H9 (cell line): Measurements from ENCODE around the gene OLFM1. TPM values are rescaled to one million over a fixed set of nuclear protein-coding genes. Genes with fewer than 3 reads are reported as not detected.

Experiments used
- DNase-seq: peaks from one replicate; pipeline ENCODE4 v3.0.0-alpha.2; 2017
- H2AFZ ChIP-seq: one replicate; pipeline ENCODE4 v1.6.1; 2013; ENCODE audit warnings: mild to moderate bottlenecking, low read length, control low read depth, moderate library complexity
- H2AK5ac ChIP-seq: 2 replicates; pipeline ENCODE4 v1.6.1; 2013; ENCODE audit warnings: low read length, control low read depth, mixed read lengths; ENCODE audit not compliant: insufficient read length
- H2BK120ac ChIP-seq: one replicate; pipeline ENCODE4 v1.6.1; 2013; ENCODE audit warnings: low read depth, mild to moderate bottlenecking, low read length, control low read depth, inconsistent platforms; ENCODE audit not compliant: poor library complexity, severe bottlenecking
- H2BK12ac ChIP-seq: 2 replicates; pipeline ENCODE4 v1.6.1; 2013; ENCODE audit warnings: low read length, control low read depth, mixed read lengths, low read depth; ENCODE audit not compliant: insufficient read length
- H2BK15ac ChIP-seq: 2 replicates; pipeline ENCODE4 v1.6.1; 2013; ENCODE audit warnings: low read depth, low read length, control low read depth
- H2BK20ac ChIP-seq: one replicate; pipeline ENCODE4 v1.6.1; 2013; ENCODE audit warnings: low read depth, mild to moderate bottlenecking, low read length, control low read depth, inconsistent platforms; ENCODE audit not compliant: poor library complexity, severe bottlenecking
- H2BK5ac ChIP-seq: 2 replicates; pipeline ENCODE4 v1.6.1; 2013; ENCODE audit warnings: low read length, control low read depth, mixed read lengths; ENCODE audit not compliant: insufficient read length
- H3K14ac ChIP-seq: 2 replicates; pipeline ENCODE4 v1.6.1; 2013; ENCODE audit warnings: low read length, control low read depth; ENCODE audit not compliant: insufficient read depth
- H3K18ac ChIP-seq: 2 replicates; pipeline ENCODE4 v1.6.1; 2013; ENCODE audit warnings: low read depth, mild to moderate bottlenecking, mixed read lengths, low read length, control low read depth; ENCODE audit not compliant: insufficient read length
- H3K23ac ChIP-seq: 2 replicates; pipeline ENCODE4 v1.6.1; 2013; ENCODE audit warnings: low read length, control low read depth, mixed read lengths, low read depth; ENCODE audit not compliant: insufficient read length
- H3K23me2 ChIP-seq: 2 replicates; pipeline ENCODE4 v1.6.1; 2013; ENCODE audit warnings: low read depth, mild to moderate bottlenecking, mixed read lengths, low read length, control low read depth; ENCODE audit not compliant: insufficient read length, poor library complexity, severe bottlenecking
- H3K27ac ChIP-seq: 2 replicates; pipeline ENCODE4 v1.5.1; 2013; ENCODE audit warnings: low read length, control low read depth, mixed read lengths, low read depth; ENCODE audit not compliant: insufficient read length
- H3K27me3 ChIP-seq: 2 replicates; pipeline ENCODE4 v1.6.1; 2013; ENCODE audit warnings: low read length, control low read depth, inconsistent platforms; ENCODE audit not compliant: insufficient read depth
- H3K4ac ChIP-seq: 2 replicates; pipeline ENCODE4 v1.6.1; 2013; ENCODE audit warnings: low read depth, mild to moderate bottlenecking, control low read depth, inconsistent platforms, low read length, moderate library complexity
- H3K4me1 ChIP-seq: 2 replicates; pipeline ENCODE4 v1.6.1; 2013; ENCODE audit warnings: low read length, control low read depth, inconsistent platforms; ENCODE audit not compliant: insufficient read depth
- H3K4me2 ChIP-seq: 2 replicates; pipeline ENCODE4 v1.6.1; 2013; ENCODE audit warnings: low read length, control low read depth, mixed read lengths; ENCODE audit not compliant: insufficient read length, insufficient read depth
- H3K56ac ChIP-seq: 2 replicates; pipeline ENCODE4 v1.6.1; 2013; ENCODE audit warnings: low read depth, mild to moderate bottlenecking, mixed read lengths, low read length, control low read depth; ENCODE audit not compliant: insufficient read length
- H3K79me1 ChIP-seq: 2 replicates; pipeline ENCODE4 v1.6.1; 2013; ENCODE audit warnings: low read depth, mild to moderate bottlenecking, moderate library complexity, low read length, control low read depth, inconsistent platforms; ENCODE audit not compliant: insufficient read depth, poor library complexity, severe bottlenecking
- H3K79me2 ChIP-seq: 2 replicates; pipeline ENCODE4 v1.6.1; 2013; ENCODE audit warnings: low read length, control low read depth, inconsistent platforms; ENCODE audit not compliant: insufficient read depth
- H3K9ac ChIP-seq: 2 replicates; pipeline ENCODE4 v1.6.1; 2013; ENCODE audit warnings: low read length, control low read depth, mixed read lengths; ENCODE audit not compliant: insufficient read length; ENCODE audit errors: extremely low read depth
- H3K9me3 ChIP-seq: one replicate; pipeline ENCODE4 v1.6.1; 2013; ENCODE audit warnings: low read depth, low read length, inconsistent platforms; ENCODE audit not compliant: control insufficient read depth
- H3T11ph ChIP-seq: one replicate; pipeline ENCODE4 v1.6.1; 2013; ENCODE audit warnings: mild to moderate bottlenecking, low read length, control low read depth, inconsistent platforms
- H4K20me1 ChIP-seq: one replicate; pipeline ENCODE4 v1.6.1; 2013; ENCODE audit not compliant: control insufficient read depth, insufficient read length, insufficient read depth
- H4K5ac ChIP-seq: 2 replicates; pipeline ENCODE4 v1.6.1; 2013; ENCODE audit warnings: low read depth, mild to moderate bottlenecking, mixed read lengths, low read length, control low read depth; ENCODE audit not compliant: insufficient read length
- H4K8ac ChIP-seq: replicated peaks from 2 replicates; pipeline ENCODE4 v1.6.1; 2013; ENCODE audit warnings: low read length, control low read depth, mixed read lengths, low read depth; ENCODE audit not compliant: insufficient read length
- H4K91ac ChIP-seq: 2 replicates; pipeline ENCODE4 v1.6.1; 2013; ENCODE audit warnings: low read depth, mild to moderate bottlenecking, moderate library complexity, mixed read lengths, low read length, control low read depth; ENCODE audit not compliant: insufficient read length
- H3K27ac Mint-ChIP-seq, 3 experiments: 2 replicates in 2 of 3; 3 replicates in 1 of 3; pipeline ENCODE4 v1.8.0; 2020 to 2021; ENCODE audit warnings: mixed read lengths in 3 of 3, mild to moderate bottlenecking in 1 of 3, moderate library complexity in 1 of 3
- H3K27me3 Mint-ChIP-seq: 2 replicates; pipeline ENCODE4 v1.8.0; 2021; ENCODE audit warnings: low read depth, mild to moderate bottlenecking, moderate library complexity, mixed read lengths
- H3K36me3 Mint-ChIP-seq, 3 experiments: 2 replicates in 2 of 3; 3 replicates in 1 of 3; pipeline ENCODE4 v1.8.0; 2020 to 2021; ENCODE audit warnings: low read depth in 3 of 3, mixed read lengths in 3 of 3; ENCODE audit not compliant: insufficient read depth in 1 of 3
- H3K4me1 Mint-ChIP-seq, 2 experiments: 2 replicates each; pipeline ENCODE4 v1.8.0; 2020; ENCODE audit warnings: mixed read lengths in 2 of 2
- H3K4me3 Mint-ChIP-seq, 2 experiments: 2 replicates in 1 of 2; 3 replicates in 1 of 2; pipeline ENCODE4 v1.8.0; 2020 to 2021; ENCODE audit warnings: mild to moderate bottlenecking in 2 of 2, mixed read lengths in 2 of 2, moderate library complexity in 1 of 2
- H3K9me3 Mint-ChIP-seq, 2 experiments: 2 replicates in 1 of 2; 3 replicates in 1 of 2; pipeline ENCODE4 v1.8.0; 2020; ENCODE audit warnings: mild to moderate bottlenecking in 2 of 2, mixed read lengths in 2 of 2, moderate library complexity in 1 of 2
- WGBS: extraction: QIAGEN DNeasy Blood & Tissue Kit; methylation state at CpG from one replicate; pipeline ENCODE4 v1.1.7; 2013; ENCODE audit warnings: missing lambda C conversion rate, low lambda C conversion rate, mixed read lengths; ENCODE audit not compliant: insufficient read length; ENCODE audit errors: extremely low coverage; 5-methylcytosine and 5-hydroxymethylcytosine counted together
- total RNA-seq: library from RNA; stranded (reverse); gene quantifications from 2 replicates; pipeline ENCODE4 v1.2.1, GENCODE V29; 2021
- TF ChIP-seq, protein P1 (sequence below): fragments of 200-600 bp; sonication (generic); conservative IDR thresholded peaks from 3 replicates; pipeline ENCODE4 v1.8.0; 2021; ENCODE audit warnings: antibody characterized with exemption, mild to moderate bottlenecking

OLFM1 gene
- total RNA-seq, 1 experiment from 2014 or later, result 34.1 TPM

DNA sequence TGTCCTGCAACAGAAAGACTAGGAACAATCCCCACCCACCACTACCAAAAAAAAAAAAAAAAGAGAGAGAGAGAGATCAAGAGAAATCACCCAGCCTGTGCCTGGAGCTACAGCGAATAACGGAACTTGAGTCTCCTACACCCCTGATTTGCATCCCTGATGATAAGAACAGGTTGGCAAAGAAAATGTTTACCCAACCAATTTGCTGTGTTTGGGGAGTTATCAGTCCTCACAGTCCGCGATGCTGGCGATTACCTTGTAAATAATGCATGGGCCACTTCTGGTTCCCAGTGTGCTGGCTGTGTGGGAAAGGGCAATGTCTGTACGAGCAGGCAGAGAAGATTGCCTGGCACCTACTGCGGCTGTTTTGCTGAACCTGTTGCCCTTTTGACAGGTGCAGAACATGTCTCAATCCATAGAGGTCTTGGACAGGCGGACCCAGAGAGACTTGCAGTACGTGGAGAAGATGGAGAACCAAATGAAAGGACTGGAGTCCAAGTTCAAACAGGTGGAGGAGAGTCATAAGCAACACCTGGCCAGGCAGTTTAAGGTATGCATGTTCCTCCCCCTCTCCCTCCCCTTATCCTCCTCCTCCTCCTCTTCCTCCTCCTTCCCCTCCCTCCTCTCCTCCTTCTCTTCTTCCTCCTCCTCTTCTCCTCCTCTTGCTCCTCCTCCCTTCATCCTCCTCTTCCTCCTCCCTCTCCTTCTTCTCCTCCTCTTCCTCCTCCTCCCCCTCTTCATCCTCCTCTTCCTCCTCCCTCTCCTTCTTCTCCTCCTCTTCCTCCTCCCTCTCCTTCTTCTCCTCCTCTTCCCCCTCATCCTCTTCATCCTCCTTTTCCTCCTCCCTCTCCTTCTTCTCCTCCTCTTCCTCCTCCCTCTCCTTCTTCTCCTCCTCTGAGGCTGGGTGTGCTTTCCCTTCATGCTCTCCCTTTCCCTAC, 8.3 kb downstream of the OLFM1 start:
- Mint-ChIP-seq H3K27ac (0 out of 7 replicates have a peak overlapping the region, but pooled peaks of 1 of the 3 experiments have one; percentile 4), H3K27me3 (no peaks in the 10 kb centered on the region), H3K4me3 (no peak overlapping the region), H3K9me3 (peaks cover 0 to 2% of the 10 kb centered on the region in 2 experiments; a peak in 1 of 5 replicates), H3K36me3 (peaks cover 23 to 67% (median 58%) of the 10 kb centered on the region in 3 experiments; a peak in 6 of 7 replicates), H3K4me1 (peaks cover 3 to 19% of the 10 kb centered on the region in 2 experiments)
- Histone ChIP-seq H3K4ac (no peak overlapping the region), H3K4me1 (no peaks in the 10 kb centered on the region), H2BK120ac (no peak overlapping the region), H3K18ac (no peak overlapping the region), H3K56ac (no peak overlapping the region), H2AFZ (no peak overlapping the region), H2BK20ac (no peak overlapping the region), H4K5ac (no peak overlapping the region), H2AK5ac (no peak overlapping the region), H3K27ac (no peak overlapping the region), H3K27me3 (no peaks in the 10 kb centered on the region), H3K4me2 (no peak overlapping the region), H2BK12ac (no peak overlapping the region), H3K14ac (no peak overlapping the region), H4K91ac (no peak overlapping the region), H2BK5ac (no peak overlapping the region), H2BK15ac (no peak overlapping the region), H4K8ac (no peak overlapping the region), H4K20me1 (peaks cover 3% of the 10 kb centered on the region), H3K79me2 (no peaks in the 10 kb centered on the region), H3K79me1 (no peaks in the 10 kb centered on the region), H3K9ac (no peak overlapping the region), H3K23me2 (no peaks in the 10 kb centered on the region), H3T11ph (no peak overlapping the region), H3K23ac (no peak overlapping the region), H3K9me3 (no peaks in the 10 kb centered on the region)
- TF ChIP-seq, protein P1, sequence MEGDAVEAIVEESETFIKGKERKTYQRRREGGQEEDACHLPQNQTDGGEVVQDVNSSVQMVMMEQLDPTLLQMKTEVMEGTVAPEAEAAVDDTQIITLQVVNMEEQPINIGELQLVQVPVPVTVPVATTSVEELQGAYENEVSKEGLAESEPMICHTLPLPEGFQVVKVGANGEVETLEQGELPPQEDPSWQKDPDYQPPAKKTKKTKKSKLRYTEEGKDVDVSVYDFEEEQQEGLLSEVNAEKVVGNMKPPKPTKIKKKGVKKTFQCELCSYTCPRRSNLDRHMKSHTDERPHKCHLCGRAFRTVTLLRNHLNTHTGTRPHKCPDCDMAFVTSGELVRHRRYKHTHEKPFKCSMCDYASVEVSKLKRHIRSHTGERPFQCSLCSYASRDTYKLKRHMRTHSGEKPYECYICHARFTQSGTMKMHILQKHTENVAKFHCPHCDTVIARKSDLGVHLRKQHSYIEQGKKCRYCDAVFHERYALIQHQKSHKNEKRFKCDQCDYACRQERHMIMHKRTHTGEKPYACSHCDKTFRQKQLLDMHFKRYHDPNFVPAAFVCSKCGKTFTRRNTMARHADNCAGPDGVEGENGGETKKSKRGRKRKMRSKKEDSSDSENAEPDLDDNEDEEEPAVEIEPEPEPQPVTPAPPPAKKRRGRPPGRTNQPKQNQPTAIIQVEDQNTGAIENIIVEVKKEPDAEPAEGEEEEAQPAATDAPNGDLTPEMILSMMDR, result no peak
- no peak for DNase-seq
- no CpG with 5 or more reads among the region's 9 CpGs for WGBS
